SK-N-SH (cell line): ENCODE measurements around the gene LONP2.

Experiments used
- CTCF ChIP-seq: fragments of 200-600 bp; sonication (generic); IDR thresholded peaks from 2 replicates; pipeline ENCODE4 v1.6.1; 2017; ENCODE audit warnings: antibody characterized with exemption, mild to moderate bottlenecking, moderate library complexity
- EP300 ChIP-seq, 2 experiments: IDR thresholded peaks; 2 replicates each; pipeline versions ENCODE4 v1.4.0 to v1.6.1; 2012; ENCODE audit warnings: borderline replicate concordance in 1 of 2, low read depth in 1 of 2, low read length in 1 of 2
- EZH2phosphoT487 ChIP-seq: fragments of 200-600 bp; sonication (generic); IDR thresholded peaks from 2 replicates; pipeline ENCODE4 v1.6.1; 2017; ENCODE audit warnings: low read depth, mixed run types, mild to moderate bottlenecking, antibody characterized with exemption, moderate library complexity, borderline replicate concordance
- IRF3 ChIP-seq: fragments of 150-350 bp; IDR thresholded peaks from 2 replicates; pipeline ENCODE4 v1.6.1; 2016; ENCODE audit warnings: mild to moderate bottlenecking, low read depth, low read length
- JUND ChIP-seq: IDR thresholded peaks from 2 replicates; pipeline ENCODE4 v1.4.0; 2012

DNA sequence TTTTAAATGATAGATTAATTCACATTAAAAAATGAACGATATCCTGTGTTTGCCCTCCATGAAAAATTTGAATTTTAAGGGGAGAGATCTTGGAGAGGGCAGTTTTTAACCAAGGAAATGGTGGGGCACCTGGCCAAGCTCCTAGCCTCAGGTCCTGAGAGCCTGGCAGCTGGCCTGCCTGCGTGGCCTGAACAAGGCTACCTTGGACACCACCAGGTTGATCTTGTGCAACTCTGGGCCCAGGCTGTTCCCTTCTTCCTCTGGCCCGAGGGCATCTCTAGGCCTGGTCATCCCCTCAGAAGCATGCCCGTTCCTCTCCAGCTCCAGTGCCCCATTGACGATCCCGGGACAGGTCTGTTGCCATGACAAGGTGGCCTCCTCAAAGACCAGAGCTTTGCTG is 33.4 kb upstream of the LONP2 start:
- TF ChIP-seq EP300 (IDR thresholded peaks at IDR 0.05; ENCODE audit: borderline replicate concordance in 1 of 2, low read depth in 1 of 2, low read length in 1 of 2) (no peak), CTCF (no peak), JUND (no peak), IRF3 (no peak), EZH2phosphoT487 (no peak)
